Stomach smooth muscle (tissue), 2 donors: ENCODE results near the gene AGMO.
A peak's percentile ranks its signal among the peaks of the same experiment; 100 is the strongest.

Source experiments
- H3K27ac ChIP-seq: one replicate; pipeline ENCODE4 v1.7.0; 2013; ENCODE audit warnings: mild to moderate bottlenecking, low read length, inconsistent platforms
- H3K27me3 ChIP-seq, 2 donors: one replicate each; pipeline ENCODE4 v1.7.0; 2013; ENCODE audit warnings: low read length in 2 of 2; ENCODE audit not compliant: insufficient read depth in 2 of 2, control insufficient read depth in 1 of 2
- H3K36me3 ChIP-seq, 2 donors: one replicate each; pipeline ENCODE4 v1.7.0; 2013; ENCODE audit warnings: low read length in 2 of 2; ENCODE audit not compliant: control insufficient read depth in 2 of 2, insufficient read depth in 2 of 2
- H3K4me1 ChIP-seq: one replicate; pipeline ENCODE4 v1.7.0; 2013; ENCODE audit warnings: low read length; ENCODE audit not compliant: control insufficient read depth, insufficient read depth
- H3K4me3 ChIP-seq, 2 donors: one replicate each; pipeline ENCODE4 v1.7.0; 2013; ENCODE audit warnings: low read length in 2 of 2
- H3K9ac ChIP-seq, 2 donors: one replicate each; pipeline ENCODE4 v1.7.0; 2013; ENCODE audit warnings: low read length in 2 of 2, mild to moderate bottlenecking in 1 of 2
- H3K9me3 ChIP-seq, 2 donors: one replicate each; pipeline ENCODE4 v1.7.0; 2013; ENCODE audit warnings: low read length in 2 of 2; ENCODE audit not compliant: control insufficient read depth in 2 of 2
- donor health status: healthy.
- donor health status: Pancreatic carcinoma.

Gene AGMO

GRCh38 chr7:15504351-15504750, 57.5 kb downstream of the AGMO start:
- Histone ChIP-seq H3K4me3 (no peak overlapping the region), H3K27ac (no peak overlapping the region), H3K9me3 (no peaks in the 10 kb centered on the region), H3K4me1 (no peaks in the 10 kb centered on the region), H3K27me3 (no peaks in the 10 kb centered on the region), H3K9ac (no peak overlapping the region), H3K36me3 (no peaks in the 10 kb centered on the region)

DNA sequence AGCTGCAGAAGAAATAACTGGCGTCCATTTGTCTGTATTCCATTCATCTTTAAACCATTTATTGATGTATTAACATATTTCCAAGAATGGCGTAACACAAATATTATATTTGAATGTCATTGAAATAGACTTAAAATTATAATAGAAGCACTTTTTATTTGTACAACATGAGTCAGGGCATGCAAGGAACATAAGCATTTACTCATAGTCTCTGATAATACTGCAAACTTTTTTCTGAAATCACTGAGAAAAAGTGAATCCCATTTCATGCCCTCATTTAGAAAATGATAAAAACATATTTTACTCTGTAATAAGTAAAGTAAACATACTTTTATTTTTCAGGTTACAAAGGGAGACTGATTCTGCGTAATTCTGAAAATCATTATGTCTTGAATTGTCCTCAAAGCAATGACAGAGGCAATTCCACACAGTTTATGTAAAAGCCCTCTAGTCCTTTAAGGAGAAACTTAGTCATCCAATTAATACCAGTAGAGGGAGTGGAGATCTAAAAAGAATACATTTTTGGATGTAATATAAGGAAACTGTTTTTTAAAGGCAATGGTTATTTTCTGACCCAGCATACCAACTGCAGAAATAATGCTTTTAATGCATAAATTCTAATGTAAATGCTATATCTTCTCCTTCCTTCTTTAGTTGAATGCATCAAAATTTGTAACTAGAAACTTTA, 58.1 kb downstream of the AGMO start:
- Histone ChIP-seq H3K27me3 (no peaks in the 10 kb centered on the region), H3K36me3 (no peaks in the 10 kb centered on the region), H3K4me1 (no peaks in the 10 kb centered on the region), H3K4me3 (no peak overlapping the region), H3K9me3 (no peaks in the 10 kb centered on the region), H3K9ac (no peak overlapping the region), H3K27ac (no peak overlapping the region)

- H3K9me3 ChIP-seq: no peaks in the 10 kb centered on the region
- no peak overlapping the region for H3K27ac ChIP-seq
- no peaks in the 10 kb centered on the region for H3K27me3 ChIP-seq
- H3K4me1 ChIP-seq: no peaks in the 10 kb centered on the region
- no peaks in the 10 kb centered on the region for H3K36me3 ChIP-seq
- no peak overlapping the region for H3K9ac ChIP-seq
- H3K4me3 ChIP-seq: no peak overlapping the region
Observed at GRCh38 chr7:15498465-15498864, 63.4 kb downstream of the AGMO start.

- Histone ChIP-seq H3K4me3 (no peak overlapping the region), H3K27ac (no peak overlapping the region), H3K9me3 (no peaks in the 10 kb centered on the region), H3K9ac (no peak overlapping the region), H3K36me3 (no peaks in the 10 kb centered on the region), H3K4me1 (no peaks in the 10 kb centered on the region), H3K27me3 (no peaks in the 10 kb centered on the region)
Observed at GRCh38 chr7:15495170-15495569, 66.6 kb downstream of the AGMO start.

- H3K4me1 ChIP-seq: peaks cover under 1% of the 10 kb centered on the region
- no peaks in the 10 kb centered on the region for H3K9me3 ChIP-seq
- no peaks in the 10 kb centered on the region for H3K27me3 ChIP-seq
- H3K4me3 ChIP-seq: no peak overlapping the region
- H3K27ac ChIP-seq: no peak overlapping the region
- H3K9ac ChIP-seq: no peak overlapping the region
- no peaks in the 10 kb centered on the region for H3K36me3 ChIP-seq
Observed at GRCh38 chr7:15494711-15495110, 67.1 kb downstream of the AGMO start.

DNA sequence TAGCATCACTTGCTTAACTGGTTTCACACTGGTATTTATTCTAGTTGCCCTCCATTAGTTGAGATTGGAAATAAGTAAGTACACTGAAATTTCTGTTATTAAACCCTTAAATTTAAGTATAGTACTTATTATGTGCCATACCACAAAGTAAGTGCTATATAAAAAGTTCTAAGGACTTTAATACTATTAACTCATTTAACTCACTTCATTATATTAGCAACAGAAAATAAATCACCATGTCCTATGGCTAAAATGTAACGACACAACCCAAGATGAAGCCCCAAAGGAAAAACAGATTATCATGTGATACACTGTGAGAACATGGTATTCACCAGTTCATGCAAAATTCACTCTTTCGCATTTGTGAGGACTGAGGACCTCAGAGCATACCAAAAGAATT, 70.5 kb downstream of the AGMO start:
- H3K36me3 ChIP-seq: no peaks in the 10 kb centered on the region
- no peaks in the 10 kb centered on the region for H3K27me3 ChIP-seq
- no peak overlapping the region for H3K27ac ChIP-seq
- no peak overlapping the region for H3K9ac ChIP-seq
- H3K4me3 ChIP-seq: no peak overlapping the region
- no peaks in the 10 kb centered on the region for H3K9me3 ChIP-seq
- peaks cover 5% of the 10 kb centered on the region for H3K4me1 ChIP-seq

- Histone ChIP-seq H3K27ac (no peak overlapping the region), H3K9ac (no peak overlapping the region), H3K4me3 (no peak overlapping the region), H3K27me3 (no peaks in the 10 kb centered on the region), H3K36me3 (no peaks in the 10 kb centered on the region), H3K9me3 (no peaks in the 10 kb centered on the region), H3K4me1 (peaks cover 5% of the 10 kb centered on the region)
Observed at GRCh38 chr7:15490291-15490690, 71.5 kb downstream of the AGMO start.

DNA sequence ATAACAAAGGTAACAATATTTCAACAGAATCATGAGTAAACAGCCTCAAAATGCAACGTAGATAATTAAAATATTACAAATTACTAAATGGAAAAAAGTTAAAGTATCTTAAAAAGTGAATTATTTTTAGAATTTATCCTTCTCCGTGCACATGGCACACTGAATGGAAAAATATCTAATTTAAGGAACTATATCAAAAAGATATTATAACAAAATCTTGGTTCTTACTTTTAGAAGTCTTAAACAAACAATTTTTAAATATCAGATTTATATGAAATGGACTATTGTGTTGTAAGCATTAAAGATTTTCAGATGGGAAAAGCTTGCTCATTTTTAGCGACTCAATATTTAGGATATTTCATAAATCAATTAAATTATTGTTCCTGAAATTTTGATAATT, 72.0 kb downstream of the AGMO start:
- Histone ChIP-seq H3K36me3 (no peaks in the 10 kb centered on the region), H3K27me3 (no peaks in the 10 kb centered on the region), H3K9ac (no peak overlapping the region), H3K4me3 (no peak overlapping the region), H3K4me1 (peaks cover 5% of the 10 kb centered on the region), H3K9me3 (no peaks in the 10 kb centered on the region), H3K27ac (no peak overlapping the region)

DNA sequence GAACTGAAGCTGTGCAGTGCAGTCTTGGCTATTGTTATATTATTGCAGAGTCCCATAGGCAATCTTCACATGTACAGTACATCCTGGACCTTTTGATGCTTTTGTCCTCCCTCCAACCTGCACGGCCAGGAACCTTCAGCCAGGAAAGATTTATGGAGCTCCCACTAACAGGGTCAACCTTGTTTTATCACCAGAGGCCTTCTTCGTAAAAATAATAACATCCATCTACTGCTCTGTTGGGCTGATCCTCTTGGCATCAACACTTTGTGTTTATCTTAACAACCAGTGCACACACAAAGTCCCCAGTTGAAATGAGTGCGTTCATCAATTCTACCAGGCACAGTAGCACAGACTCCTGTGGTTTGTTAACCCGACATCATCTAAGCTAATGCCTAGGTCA, 72.4 kb downstream of the AGMO start:
- Histone ChIP-seq H3K4me1 (peaks cover 5% of the 10 kb centered on the region), H3K27me3 (no peaks in the 10 kb centered on the region), H3K9ac (no peak overlapping the region), H3K36me3 (no peaks in the 10 kb centered on the region), H3K27ac (peak overlapping the region; percentile 18), H3K4me3 (peak overlapping the region in 1 of 2 donors; percentile 23), H3K9me3 (no peaks in the 10 kb centered on the region)

- H3K4me3 ChIP-seq: no peak overlapping the region
- no peaks in the 10 kb centered on the region for H3K9me3 ChIP-seq
- no peak overlapping the region for H3K9ac ChIP-seq
- no peaks in the 10 kb centered on the region for H3K36me3 ChIP-seq
- peaks cover 5% of the 10 kb centered on the region for H3K4me1 ChIP-seq
- no peak overlapping the region for H3K27ac ChIP-seq
- no peaks in the 10 kb centered on the region for H3K27me3 ChIP-seq
Observed at GRCh38 chr7:15488401-15488800, 73.4 kb downstream of the AGMO start.

DNA sequence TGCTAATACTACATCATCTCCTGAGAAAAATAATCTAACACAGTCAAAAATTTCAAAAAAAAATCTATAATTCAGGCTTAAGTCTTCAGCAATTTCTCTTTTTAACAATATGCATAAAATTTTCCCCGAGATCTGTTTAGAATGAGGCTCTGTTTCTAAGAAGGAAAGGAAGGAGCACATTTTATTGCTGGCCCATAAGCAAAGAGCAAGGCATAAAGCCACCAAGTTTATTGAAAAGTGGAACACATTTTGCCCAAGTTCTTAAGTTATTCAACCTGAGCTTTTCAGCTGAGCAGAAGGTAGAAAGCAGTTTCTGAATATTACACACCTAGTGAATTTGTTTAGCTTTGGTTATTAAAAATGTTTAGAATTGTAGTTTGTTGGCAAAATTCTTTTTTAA, 73.9 kb downstream of the AGMO start:
- no peak overlapping the region for H3K9ac ChIP-seq
- H3K4me3 ChIP-seq: no peak overlapping the region
- H3K27ac ChIP-seq: no peak overlapping the region
- peaks cover 5% of the 10 kb centered on the region for H3K4me1 ChIP-seq
- H3K27me3 ChIP-seq: no peaks in the 10 kb centered on the region
- no peaks in the 10 kb centered on the region for H3K36me3 ChIP-seq
- no peaks in the 10 kb centered on the region for H3K9me3 ChIP-seq
